Measurements from ENCODE around the gene HK1. TPM values are rescaled to one million over a fixed set of nuclear protein-coding genes. Genes with fewer than 3 reads are reported as not detected.

Gene HK1
- total RNA-seq, 4 donors from 2014 or later = 119 to 142 (median 141) TPM

DNA sequence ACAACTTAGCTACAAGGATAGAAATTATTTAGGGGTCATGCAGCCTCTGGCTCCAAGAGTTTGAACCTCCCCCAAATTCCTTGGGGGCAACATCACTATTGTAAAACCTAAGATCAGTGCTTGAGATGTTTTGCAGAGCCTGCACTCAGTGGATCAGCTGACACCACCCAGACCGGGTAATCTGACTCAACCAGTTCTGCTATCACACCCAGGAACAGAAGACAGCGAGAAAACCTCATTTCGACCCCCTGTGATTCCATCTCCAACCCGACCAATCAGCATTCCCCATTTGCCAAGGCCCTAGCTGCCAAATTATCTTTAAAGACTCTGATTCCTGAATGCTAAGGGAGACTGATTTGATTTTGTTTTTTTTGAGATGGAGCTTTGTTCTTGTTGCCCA is 133.2 kb downstream of the HK1 start:
- WGBS = 49% methylated on average over 4 of the region's 4 CpGs
- Histone ChIP-seq H3K27me3 (no peaks in the 10 kb centered on the region), H3K4me3 (no peak overlapping the region), H3K9me3 (no peaks in the 10 kb centered on the region), H3K27ac (no peak overlapping the region), H3K36me3 (no peaks in the 10 kb centered on the region), H3K4me1 (peaks cover 32% of the 10 kb centered on the region)
- no peak for DNase-seq (ENCODE audit: low spot score in 2 of 2)
- TF ChIP-seq POLR2AphosphoS5 (IDR thresholded peaks at IDR 0.05) = no peak

DNA sequence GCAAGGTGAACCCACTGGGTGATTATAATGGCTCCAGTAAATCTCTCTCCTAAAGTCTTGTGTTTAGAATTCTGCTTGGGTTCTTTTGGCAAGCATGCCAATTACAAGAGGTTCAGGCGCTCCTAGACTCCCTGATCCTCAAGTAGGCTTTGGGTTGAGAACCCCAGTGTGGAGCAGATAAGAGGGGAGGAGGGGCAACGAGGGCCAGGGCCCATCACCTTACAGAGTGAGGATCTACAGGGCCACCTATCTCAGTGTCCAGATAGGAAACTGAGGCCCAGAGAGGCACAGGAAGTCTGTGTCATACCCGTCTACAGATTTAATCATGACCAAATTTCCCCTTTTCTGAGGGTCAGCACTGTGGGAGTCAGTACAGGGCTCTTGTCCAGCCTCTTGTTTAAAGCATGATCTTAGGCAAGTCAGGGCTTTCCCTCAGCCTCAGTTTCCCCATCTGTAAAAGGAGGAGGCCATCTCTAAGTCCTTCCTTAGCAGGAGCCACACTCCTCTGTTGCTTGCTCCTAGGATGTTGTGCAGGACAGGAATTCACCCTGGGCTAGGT is 134.0 kb downstream of the HK1 start:
- H3K4me1 ChIP-seq = peaks cover 23% of the 10 kb centered on the region
- no peak overlapping the region for H3K4me3 ChIP-seq
- TF ChIP-seq, protein P1, sequence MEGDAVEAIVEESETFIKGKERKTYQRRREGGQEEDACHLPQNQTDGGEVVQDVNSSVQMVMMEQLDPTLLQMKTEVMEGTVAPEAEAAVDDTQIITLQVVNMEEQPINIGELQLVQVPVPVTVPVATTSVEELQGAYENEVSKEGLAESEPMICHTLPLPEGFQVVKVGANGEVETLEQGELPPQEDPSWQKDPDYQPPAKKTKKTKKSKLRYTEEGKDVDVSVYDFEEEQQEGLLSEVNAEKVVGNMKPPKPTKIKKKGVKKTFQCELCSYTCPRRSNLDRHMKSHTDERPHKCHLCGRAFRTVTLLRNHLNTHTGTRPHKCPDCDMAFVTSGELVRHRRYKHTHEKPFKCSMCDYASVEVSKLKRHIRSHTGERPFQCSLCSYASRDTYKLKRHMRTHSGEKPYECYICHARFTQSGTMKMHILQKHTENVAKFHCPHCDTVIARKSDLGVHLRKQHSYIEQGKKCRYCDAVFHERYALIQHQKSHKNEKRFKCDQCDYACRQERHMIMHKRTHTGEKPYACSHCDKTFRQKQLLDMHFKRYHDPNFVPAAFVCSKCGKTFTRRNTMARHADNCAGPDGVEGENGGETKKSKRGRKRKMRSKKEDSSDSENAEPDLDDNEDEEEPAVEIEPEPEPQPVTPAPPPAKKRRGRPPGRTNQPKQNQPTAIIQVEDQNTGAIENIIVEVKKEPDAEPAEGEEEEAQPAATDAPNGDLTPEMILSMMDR (IDR thresholded peaks at IDR 0.05) = no peak
- no peak for TF ChIP-seq EP300 (IDR thresholded peaks at IDR 0.05)
- TF ChIP-seq POLR2A (IDR thresholded peaks at IDR 0.05) = no peak
- TF ChIP-seq POLR2AphosphoS5 (IDR thresholded peaks at IDR 0.05) = no peak
- H3K36me3 ChIP-seq = no peaks in the 10 kb centered on the region
- H3K9me3 ChIP-seq = no peaks in the 10 kb centered on the region
- WGBS = 73% methylated on average over 3 of the region's 3 CpGs
- no peaks in the 10 kb centered on the region for H3K27me3 ChIP-seq
- no peak for DNase-seq (ENCODE audit: low spot score in 2 of 2)
- no peak overlapping the region for H3K27ac ChIP-seq

DNA sequence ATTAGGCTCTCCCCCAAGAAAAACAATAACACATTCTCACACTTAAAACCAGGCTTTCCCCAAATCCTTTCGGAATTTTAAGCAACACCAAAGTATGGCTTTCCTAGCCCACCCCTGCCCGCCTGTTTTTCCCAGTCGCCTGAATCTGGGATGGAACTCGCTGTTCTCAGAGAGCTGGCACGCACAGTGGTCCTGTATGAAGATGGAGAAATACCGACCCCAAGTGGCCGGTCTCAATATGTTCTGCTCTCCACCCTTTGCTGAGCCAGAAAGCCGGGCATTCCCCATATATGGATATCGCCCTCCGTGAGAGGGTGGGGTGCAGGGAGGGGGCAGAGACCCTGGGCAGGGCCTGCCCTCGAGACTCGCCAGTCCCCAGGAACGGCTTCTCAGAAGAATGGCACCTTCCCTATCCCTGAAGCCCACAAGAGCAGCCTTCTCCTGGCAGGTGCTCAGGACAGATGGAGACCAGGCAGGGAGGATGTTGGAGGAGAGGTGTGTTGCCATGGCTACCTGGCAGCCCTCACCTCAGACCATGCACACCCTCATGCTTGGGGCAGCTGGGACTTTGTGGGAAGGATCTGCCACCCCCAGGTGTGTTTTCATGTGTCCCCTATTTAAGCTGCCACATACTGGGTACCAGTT is 135.0 kb downstream of the HK1 start:
- Histone ChIP-seq H3K9me3 (no peaks in the 10 kb centered on the region), H3K27ac (no peak overlapping the region), H3K36me3 (no peaks in the 10 kb centered on the region), H3K27me3 (no peaks in the 10 kb centered on the region), H3K4me3 (no peak overlapping the region), H3K4me1 (peaks cover 13% of the 10 kb centered on the region)
- 26% methylated on average over 12 of the region's 13 CpGs for WGBS
- TF ChIP-seq EP300 (IDR thresholded peaks at IDR 0.05) = no peak
- TF ChIP-seq, protein P1 (IDR thresholded peaks at IDR 0.05) = peak in 1 of 2 donors; percentile 29
- DNase-seq (ENCODE audit: low spot score in 2 of 2) = peak in 1 of 2 donors; percentile 87

DNA sequence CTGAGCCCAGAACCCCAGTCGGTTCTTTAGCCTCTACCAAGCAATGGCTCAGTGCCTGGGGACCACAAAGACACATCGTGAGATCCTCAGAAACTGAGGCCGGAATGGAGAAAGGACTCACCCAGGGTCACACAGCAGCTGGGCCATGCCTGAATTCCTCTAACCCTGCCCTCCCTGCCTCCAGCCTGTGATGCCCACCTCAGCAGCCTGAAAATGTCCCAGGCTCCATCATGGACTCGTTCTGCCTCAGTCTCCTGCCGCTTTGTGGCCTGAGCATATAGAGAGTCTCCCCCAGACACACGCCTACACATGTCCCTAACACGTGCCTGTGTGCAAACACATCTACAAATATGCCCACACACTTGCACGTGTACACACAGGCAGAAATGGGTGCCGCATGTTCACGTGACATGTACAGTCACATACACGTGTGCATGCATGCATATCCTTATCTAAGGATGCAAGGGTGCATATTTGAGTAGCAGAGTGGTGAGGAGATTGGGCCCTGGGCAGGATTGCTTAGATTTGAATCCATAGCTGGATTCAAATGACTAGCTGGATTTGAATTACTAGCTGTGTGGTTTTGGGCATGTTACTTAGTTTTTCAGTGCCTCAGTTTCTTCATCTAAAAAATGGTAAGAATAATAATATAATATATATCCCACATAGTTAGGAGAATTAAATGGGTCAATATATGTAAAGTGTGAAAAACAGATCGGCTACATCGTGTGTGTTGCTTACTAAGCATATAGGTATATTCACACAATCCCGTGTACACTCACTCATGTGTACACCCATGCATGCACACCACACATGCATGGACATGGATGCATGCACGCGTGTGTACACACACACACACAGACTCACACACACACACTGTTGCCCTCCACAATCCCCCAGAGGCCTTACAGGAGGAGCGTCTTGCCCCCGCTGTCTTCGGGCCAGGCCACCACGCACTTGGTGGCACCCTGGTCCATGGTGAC is 136.0 kb downstream of the HK1 start:
- no peak overlapping the region for H3K4me3 ChIP-seq
- peaks cover 8% of the 10 kb centered on the region for H3K4me1 ChIP-seq
- TF ChIP-seq, protein P1 (IDR thresholded peaks at IDR 0.05) = no peak
- TF ChIP-seq POLR2AphosphoS5 (IDR thresholded peaks at IDR 0.05) (no peak), EP300 (IDR thresholded peaks at IDR 0.05) (no peak), POLR2A (IDR thresholded peaks at IDR 0.05) (no peak)
- no peak for DNase-seq (ENCODE audit: low spot score in 2 of 2)
- no peak overlapping the region for H3K27ac ChIP-seq
- no peaks in the 10 kb centered on the region for H3K9me3 ChIP-seq
- H3K27me3 ChIP-seq = no peaks in the 10 kb centered on the region
- H3K36me3 ChIP-seq = no peaks in the 10 kb centered on the region
- 86% methylated on average over 18 of the region's 20 CpGs for WGBS

DNA sequence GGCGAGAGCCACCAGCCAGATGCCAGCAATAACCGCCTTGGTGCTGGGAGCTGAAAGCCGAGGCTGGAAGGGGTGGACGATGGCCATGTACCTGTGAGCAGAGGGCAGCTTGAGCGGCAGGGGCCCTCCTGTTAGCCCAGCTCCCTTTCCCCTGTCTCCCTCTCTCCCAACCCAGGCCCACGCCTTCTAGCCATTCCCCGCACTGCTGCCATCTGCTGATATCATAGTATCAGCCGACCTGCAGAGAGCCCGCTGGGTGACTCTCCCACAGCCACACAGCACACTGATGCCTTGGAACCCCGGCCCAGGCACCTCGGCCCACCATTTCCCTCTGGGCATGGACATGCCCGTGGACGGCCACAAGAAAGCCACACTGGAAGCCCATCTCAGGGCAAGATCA is 136.8 kb downstream of the HK1 start:
- Histone ChIP-seq H3K4me3 (no peak overlapping the region), H3K27me3 (no peaks in the 10 kb centered on the region), H3K36me3 (no peaks in the 10 kb centered on the region), H3K4me1 (peaks cover 8% of the 10 kb centered on the region), H3K9me3 (no peaks in the 10 kb centered on the region), H3K27ac (no peak overlapping the region)
- no peak for DNase-seq (ENCODE audit: low spot score in 2 of 2)
- TF ChIP-seq POLR2AphosphoS5 (IDR thresholded peaks at IDR 0.05) (no peak), EP300 (IDR thresholded peaks at IDR 0.05) (no peak), POLR2A (IDR thresholded peaks at IDR 0.05) (no peak)
- TF ChIP-seq, protein P1 (IDR thresholded peaks at IDR 0.05) = no peak
- 92% methylated on average over 13 of the region's 13 CpGs for WGBS

All from suprapubic skin (tissue), 4 donors.